ENCODE measurements around the gene PGF.

DNA sequence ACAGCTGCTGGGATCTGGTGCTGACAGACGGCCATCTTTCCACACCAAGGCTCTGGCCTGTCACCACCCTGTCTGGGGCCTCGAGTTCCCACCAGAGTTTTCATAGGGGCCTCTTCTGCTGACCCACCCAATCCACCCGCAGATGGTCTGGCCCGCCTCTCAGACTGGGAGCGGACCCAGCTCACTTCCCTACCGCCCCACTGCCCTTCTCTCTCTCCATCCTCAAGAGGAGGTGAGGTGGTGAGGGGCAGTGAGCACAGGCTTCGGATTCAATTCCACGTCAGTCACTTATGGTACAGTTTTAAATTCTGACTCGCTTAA, 20.1 kb downstream of the PGF start:
- TF ChIP-seq ZNF384 (IDR thresholded peaks at IDR 0.05) (no peak), ARNT (IDR thresholded peaks at IDR 0.05) (no peak), SP1 (IDR thresholded peaks at IDR 0.05) (no peak), FOXM1 (IDR thresholded peaks at IDR 0.05; ENCODE audit: borderline replicate concordance) (no peak), L3MBTL2 (conservative IDR thresholded peaks at IDR 0.05) (no peak), TARDBP (IDR thresholded peaks at IDR 0.05) (no peak), BHLHE40 (IDR thresholded peaks at IDR 0.05; ENCODE audit: borderline replicate concordance) (no peak), FOXK2 (IDR thresholded peaks at IDR 0.05) (no peak), FOXA1 (IDR thresholded peaks at IDR 0.05) (no peak), HDGF (IDR thresholded peaks at IDR 0.05; ENCODE audit: borderline replicate concordance) (no peak), ELF4 (IDR thresholded peaks at IDR 0.05) (no peak), NFRKB (IDR thresholded peaks at IDR 0.05) (no peak)
- TF ChIP-seq, protein P1, sequence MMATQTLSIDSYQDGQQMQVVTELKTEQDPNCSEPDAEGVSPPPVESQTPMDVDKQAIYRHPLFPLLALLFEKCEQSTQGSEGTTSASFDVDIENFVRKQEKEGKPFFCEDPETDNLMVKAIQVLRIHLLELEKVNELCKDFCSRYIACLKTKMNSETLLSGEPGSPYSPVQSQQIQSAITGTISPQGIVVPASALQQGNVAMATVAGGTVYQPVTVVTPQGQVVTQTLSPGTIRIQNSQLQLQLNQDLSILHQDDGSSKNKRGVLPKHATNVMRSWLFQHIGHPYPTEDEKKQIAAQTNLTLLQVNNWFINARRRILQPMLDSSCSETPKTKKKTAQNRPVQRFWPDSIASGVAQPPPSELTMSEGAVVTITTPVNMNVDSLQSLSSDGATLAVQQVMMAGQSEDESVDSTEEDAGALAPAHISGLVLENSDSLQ (IDR thresholded peaks at IDR 0.05): no peak
